Measurements from ENCODE around the gene TMEM37. TPM values are rescaled to one million over a fixed set of nuclear protein-coding genes. Genes with fewer than 3 reads are reported as not detected.

The TMEM37 gene
- total RNA-seq, 1 experiment from 2014 or later, result 13.8 TPM

DNA sequence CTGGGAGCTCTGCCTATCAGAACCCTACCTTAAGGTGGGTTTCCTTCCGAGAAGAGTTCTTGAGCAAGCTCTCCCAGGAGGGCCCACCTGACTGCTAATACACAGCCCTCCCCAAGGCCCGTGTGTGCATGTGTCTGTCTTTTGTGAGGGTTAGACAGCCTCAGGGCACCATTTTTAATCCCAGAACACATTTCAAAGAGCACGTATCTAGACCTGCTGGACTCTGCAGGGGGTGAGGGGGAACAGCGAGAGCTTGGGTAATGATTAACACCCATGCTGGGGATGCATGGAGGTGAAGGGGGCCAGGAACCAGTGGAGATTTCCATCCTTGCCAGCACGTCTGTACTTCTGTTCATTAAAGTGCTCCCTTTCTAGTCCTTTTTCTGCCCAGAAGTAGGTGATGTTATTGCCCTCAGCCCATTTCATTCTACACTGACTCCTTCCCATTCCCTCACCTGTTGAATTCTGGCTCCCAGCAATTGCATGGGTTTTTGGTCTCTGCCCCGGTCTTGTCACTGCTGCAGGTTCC, 6.5 kb downstream of the TMEM37 start:
- no peak overlapping the region for H3K27ac ChIP-seq (ENCODE audit: low read depth, low read length, poor library complexity, severe bottlenecking)
- TF ChIP-seq, protein P1, sequence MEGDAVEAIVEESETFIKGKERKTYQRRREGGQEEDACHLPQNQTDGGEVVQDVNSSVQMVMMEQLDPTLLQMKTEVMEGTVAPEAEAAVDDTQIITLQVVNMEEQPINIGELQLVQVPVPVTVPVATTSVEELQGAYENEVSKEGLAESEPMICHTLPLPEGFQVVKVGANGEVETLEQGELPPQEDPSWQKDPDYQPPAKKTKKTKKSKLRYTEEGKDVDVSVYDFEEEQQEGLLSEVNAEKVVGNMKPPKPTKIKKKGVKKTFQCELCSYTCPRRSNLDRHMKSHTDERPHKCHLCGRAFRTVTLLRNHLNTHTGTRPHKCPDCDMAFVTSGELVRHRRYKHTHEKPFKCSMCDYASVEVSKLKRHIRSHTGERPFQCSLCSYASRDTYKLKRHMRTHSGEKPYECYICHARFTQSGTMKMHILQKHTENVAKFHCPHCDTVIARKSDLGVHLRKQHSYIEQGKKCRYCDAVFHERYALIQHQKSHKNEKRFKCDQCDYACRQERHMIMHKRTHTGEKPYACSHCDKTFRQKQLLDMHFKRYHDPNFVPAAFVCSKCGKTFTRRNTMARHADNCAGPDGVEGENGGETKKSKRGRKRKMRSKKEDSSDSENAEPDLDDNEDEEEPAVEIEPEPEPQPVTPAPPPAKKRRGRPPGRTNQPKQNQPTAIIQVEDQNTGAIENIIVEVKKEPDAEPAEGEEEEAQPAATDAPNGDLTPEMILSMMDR (conservative IDR thresholded peaks at IDR 0.05; ENCODE audit: low read depth, low read length), result no peak
- no peak for TF ChIP-seq EZH2 (IDR thresholded peaks at IDR 0.05; ENCODE audit: borderline replicate concordance, low read depth, low read length, poor library complexity, severe bottlenecking)
- intact Hi-C loops (cut with micrococcal nuclease; ENCODE audit: unreplicated experiment), result no loop called here
- ChIA-PET POLR2A (ENCODE audit: low non-redundant PET) (no interaction called here), CTCF (no interaction called here)
- peaks cover 12% of the 10 kb centered on the region for H3K4me1 ChIP-seq (ENCODE audit: insufficient read depth, low read length, poor library complexity, severe bottlenecking)
- no peak for DNase-seq (ENCODE audit: low spot score)
- no peaks in the 10 kb centered on the region for H3K9me3 ChIP-seq (ENCODE audit: low read depth, low read length, poor library complexity, severe bottlenecking)
- no TSS peak for BruUV-seq (replicated peaks)
- no peak overlapping the region for H3K4me3 ChIP-seq (ENCODE audit: low read depth, low read length, poor library complexity, severe bottlenecking)
- peaks cover 2% of the 10 kb centered on the region for H3K36me3 ChIP-seq (ENCODE audit: insufficient read depth, low read length, poor library complexity, severe bottlenecking)
- H3K27me3 ChIP-seq (replicated peaks; ENCODE audit: insufficient read depth, low read depth, low read length, poor library complexity), result no peaks in the 10 kb centered on the region

DNA sequence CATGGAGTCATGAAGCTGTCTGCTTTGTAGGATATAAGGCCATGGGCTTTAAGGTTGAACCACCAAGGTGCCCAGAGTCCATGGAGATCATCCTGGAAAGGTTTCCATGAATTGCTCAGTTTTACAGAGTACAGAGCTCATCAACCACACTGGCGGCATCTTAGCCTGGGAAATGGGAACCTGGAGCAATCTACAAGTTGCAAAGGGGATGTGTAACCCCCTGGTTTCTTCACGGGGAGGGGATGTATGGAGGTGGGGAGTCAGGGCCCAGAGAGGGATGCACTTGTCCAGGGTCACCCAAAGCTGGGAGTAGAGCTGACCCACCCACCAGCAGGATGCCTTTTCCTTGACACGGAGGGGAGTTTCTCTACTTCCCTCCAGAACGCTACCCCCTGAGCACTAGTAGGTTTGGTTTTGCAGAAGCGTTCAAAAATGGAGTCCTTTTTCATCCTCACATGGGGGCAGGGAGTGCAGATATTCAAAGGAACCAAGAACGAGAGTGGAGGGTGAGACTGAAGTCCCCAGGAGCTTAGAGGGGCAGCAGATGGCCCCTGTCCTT, 7.2 kb downstream of the TMEM37 start:
- no TSS peak for BruUV-seq (replicated peaks)
- CTCF ChIA-PET, result no interaction called here
- no peak overlapping the region for H3K4me3 ChIP-seq (ENCODE audit: low read depth, low read length, poor library complexity, severe bottlenecking)
- no peaks in the 10 kb centered on the region for H3K9me3 ChIP-seq (ENCODE audit: low read depth, low read length, poor library complexity, severe bottlenecking)
- DNase-seq (ENCODE audit: low spot score), result no peak
- no peaks in the 10 kb centered on the region for H3K27me3 ChIP-seq (replicated peaks; ENCODE audit: insufficient read depth, low read depth, low read length, poor library complexity)
- intact Hi-C loops (cut with micrococcal nuclease; ENCODE audit: unreplicated experiment), result no loop called here
- H3K27ac ChIP-seq (ENCODE audit: low read depth, low read length, poor library complexity, severe bottlenecking), result no peak overlapping the region
- H3K36me3 ChIP-seq (ENCODE audit: insufficient read depth, low read length, poor library complexity, severe bottlenecking), result peaks cover 2% of the 10 kb centered on the region
- H3K4me1 ChIP-seq (ENCODE audit: insufficient read depth, low read length, poor library complexity, severe bottlenecking), result peaks cover 5% of the 10 kb centered on the region
- POLR2A ChIA-PET (ENCODE audit: low non-redundant PET), result no interaction called here
- no peak for TF ChIP-seq EZH2 (IDR thresholded peaks at IDR 0.05; ENCODE audit: borderline replicate concordance, low read depth, low read length, poor library complexity, severe bottlenecking)
- TF ChIP-seq, protein P1 (conservative IDR thresholded peaks at IDR 0.05; ENCODE audit: low read depth, low read length), result no peak

DNA sequence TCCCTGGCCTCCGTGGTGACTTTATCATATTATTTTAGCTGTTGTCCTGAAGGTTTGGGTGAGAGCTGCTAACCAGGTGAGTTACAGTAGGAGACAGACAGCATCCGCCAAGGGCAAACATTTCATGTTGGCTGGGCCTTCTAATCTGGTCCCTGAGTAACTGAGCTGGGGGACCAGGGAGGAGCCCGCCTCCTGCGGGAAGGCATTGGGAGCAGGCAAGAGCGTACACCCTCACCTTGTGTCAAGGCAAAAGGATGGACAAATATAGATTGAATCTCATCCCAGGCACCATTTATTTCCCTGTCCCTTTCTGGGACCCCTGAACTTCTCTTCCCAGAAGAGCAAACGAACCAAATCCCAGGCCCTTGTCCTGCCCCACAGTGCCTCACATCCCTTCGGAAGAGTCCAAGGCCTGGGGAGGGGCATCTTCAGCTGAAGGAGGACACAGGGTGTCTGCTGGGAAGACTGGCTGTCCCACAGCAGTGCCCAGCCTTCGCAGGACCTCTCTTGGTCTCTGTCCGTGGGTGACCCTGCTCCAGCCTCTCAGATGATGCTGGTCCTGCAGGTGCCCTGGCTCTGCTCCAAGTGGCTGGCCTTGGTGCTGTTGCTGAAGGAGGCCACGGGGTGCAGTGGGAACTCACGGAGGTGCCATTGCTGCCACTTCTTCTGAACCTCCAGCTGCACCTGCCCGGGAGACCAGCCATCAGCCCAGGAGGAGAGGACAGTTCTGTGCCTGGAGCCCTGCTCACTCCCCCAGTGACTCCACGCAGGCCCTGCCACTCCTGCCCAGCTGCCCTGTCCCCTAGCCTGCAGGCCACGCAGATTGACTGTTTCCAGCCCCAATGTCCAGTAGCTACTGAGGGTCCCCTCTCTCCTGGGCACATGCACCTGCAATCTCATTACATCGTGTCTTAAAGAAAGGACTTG, 8.2 kb downstream of the TMEM37 start:
- BruUV-seq (replicated peaks), result no TSS peak
- no peaks in the 10 kb centered on the region for H3K9me3 ChIP-seq (ENCODE audit: low read depth, low read length, poor library complexity, severe bottlenecking)
- POLR2A ChIA-PET (ENCODE audit: low non-redundant PET), result no interaction called here
- DNase-seq (ENCODE audit: low spot score), result no peak
- H3K27ac ChIP-seq (ENCODE audit: low read depth, low read length, poor library complexity, severe bottlenecking), result no peak overlapping the region
- H3K4me3 ChIP-seq (ENCODE audit: low read depth, low read length, poor library complexity, severe bottlenecking), result no peak overlapping the region
- intact Hi-C loops (cut with micrococcal nuclease; ENCODE audit: unreplicated experiment), result no loop called here
- H3K36me3 ChIP-seq (ENCODE audit: insufficient read depth, low read length, poor library complexity, severe bottlenecking), result peaks cover 2% of the 10 kb centered on the region
- TF ChIP-seq, protein P1 (conservative IDR thresholded peaks at IDR 0.05; ENCODE audit: low read depth, low read length), result no peak
- TF ChIP-seq EZH2 (IDR thresholded peaks at IDR 0.05; ENCODE audit: borderline replicate concordance, low read depth, low read length, poor library complexity, severe bottlenecking), result no peak
- no peaks in the 10 kb centered on the region for H3K27me3 ChIP-seq (replicated peaks; ENCODE audit: insufficient read depth, low read depth, low read length, poor library complexity)
- H3K4me1 ChIP-seq (ENCODE audit: insufficient read depth, low read length, poor library complexity, severe bottlenecking), result peaks cover 2% of the 10 kb centered on the region
- CTCF ChIA-PET, result no interaction called here
